HCT116 (cell line): ENCODE measurements around the gene EML2. TPM values are rescaled to one million over a fixed set of nuclear protein-coding genes. Genes with fewer than 3 reads are reported as not detected.

Experiments
- ATAC-seq: fragments of 200-7000 bp; cut with Tn5 transposase; 2 replicates; pipeline ENCODE4 v1.9.1; 2020; ENCODE audit warnings: mild to moderate bottlenecking, moderate library complexity
- BruUV-seq: library from RNA; stranded (reverse); fragments of 400-500 nt; replicated peaks from 2 replicates; lab custom pipeline; 2021; lab: Mats Ljungman, UMichigan
- CTCF ChIA-PET: fragments of 300-600 bp; sonication (Branson Sonifier 250); formaldehyde crosslinking; loops from one replicate; lab custom pipeline; 2021; ENCODE audit warnings: antibody characterized with exemption; lab: Charles Lee
- POLR2A ChIA-PET: fragments of 300-600, 350-600 bp; sonication (Branson Sonifier 250); formaldehyde crosslinking; loops from one replicate; lab custom pipeline; 2021; ENCODE audit warnings: antibody characterized with exemption; lab: Charles Lee
- RAD21 ChIA-PET, 2 experiments: fragments of 300-600 bp; sonication (Branson Sonifier 250); formaldehyde crosslinking; loops; one replicate each; lab custom pipeline; 2023; ENCODE audit warnings: low total read pairs in 2 of 2; ENCODE audit not compliant: uncharacterized antibody in 2 of 2, unreplicated experiment in 2 of 2, low non-redundant PET in 1 of 2; lab: Charles Lee
- DNase-seq: peaks from one replicate; pipeline ENCODE4 v3.0.0-alpha.2; 2010; ENCODE audit warnings: low read depth, low spot score
- H2AFZ ChIP-seq: fragments of 200-600 bp; shearing (Covaris generic), sonication (generic); 2 replicates; pipeline ENCODE4 v1.6.1; 2017; ENCODE audit warnings: low read depth, mixed run types, mixed read lengths, antibody characterized with exemption, low read length; ENCODE audit not compliant: poor library complexity, severe bottlenecking
- H3K27ac ChIP-seq: 2 replicates; pipeline ENCODE4 v1.5.1; 2012; ENCODE audit warnings: low read depth, low read length
- H3K27me3 ChIP-seq: fragments of 200-600 bp; sonication (generic); 2 replicates; pipeline ENCODE4 v1.6.1; 2016; ENCODE audit warnings: mixed run types, low read length, mixed read lengths; ENCODE audit not compliant: insufficient read depth
- H3K36me3 ChIP-seq, 2 experiments: fragments of 200-500 bp in 1 of 2; fragments of 200-600 bp in 1 of 2; sonication (Bioruptor generic) in 1 of 2; sonication (generic) in 1 of 2; 2 replicates each; pipeline versions ENCODE4 v1.5.1 to v1.6.1; 2014 to 2016; ENCODE audit warnings: low read length in 2 of 2, inconsistent platforms in 1 of 2, mixed read lengths in 1 of 2, mixed run types in 1 of 2; ENCODE audit not compliant: insufficient read depth in 2 of 2, control insufficient read depth in 1 of 2
- H3K4me1 ChIP-seq, 2 experiments: fragments of 200-600 bp in 1 of 2; sonication (generic) in 1 of 2; 2 replicates each; pipeline versions ENCODE4 v1.5.1 to v1.6.1; 2012 to 2017; ENCODE audit warnings: low read length in 2 of 2, inconsistent platforms in 1 of 2, mild to moderate bottlenecking in 1 of 2, mixed read lengths in 1 of 2, mixed run types in 1 of 2, moderate library complexity in 1 of 2; ENCODE audit not compliant: insufficient read depth in 2 of 2, control insufficient read depth in 1 of 2
- H3K4me2 ChIP-seq: fragments of 200-600 bp; sonication (generic); 2 replicates; pipeline ENCODE4 v1.6.1; 2017; ENCODE audit warnings: mixed run types, low read length, mixed read lengths
- H3K4me3 ChIP-seq, 2 experiments: fragments of 200-600 bp in 1 of 2; sonication (generic) in 1 of 2; replicated peaks in 1 of 2; 2 replicates each; pipeline ENCODE4 v1.5.1; 2011 to 2016; ENCODE audit warnings: low read length in 2 of 2, control low read depth in 1 of 2, low read depth in 1 of 2, mild to moderate bottlenecking in 1 of 2, mixed read lengths in 1 of 2, mixed run types in 1 of 2
- H3K79me2 ChIP-seq: fragments of 200-600 bp; sonication (generic); 2 replicates; pipeline ENCODE4 v1.6.1; 2017; ENCODE audit warnings: mild to moderate bottlenecking, mixed run types, low read length, moderate library complexity, mixed read lengths; ENCODE audit not compliant: insufficient read depth
- H3K9ac ChIP-seq: fragments of 200-600 bp; sonication (generic); 2 replicates; pipeline ENCODE4 v1.6.1; 2016; ENCODE audit warnings: low read length, mixed read lengths
- H3K9me2 ChIP-seq: fragments of 200-600 bp; sonication (generic), shearing (Covaris generic); 2 replicates; pipeline ENCODE4 v1.6.1; 2017; ENCODE audit warnings: mixed run types, mild to moderate bottlenecking, moderate library complexity; ENCODE audit not compliant: insufficient read depth
- H3K9me3 ChIP-seq, 2 experiments: fragments of 200-500 bp in 1 of 2; fragments of 200-600 bp in 1 of 2; sonication (Bioruptor generic) in 1 of 2; sonication (generic) in 1 of 2; 2 replicates each; pipeline ENCODE4 v1.6.1; 2014 to 2017; ENCODE audit warnings: low read length in 2 of 2, mixed read lengths in 2 of 2, inconsistent platforms in 1 of 2, low read depth in 1 of 2, mild to moderate bottlenecking in 1 of 2, mixed run types in 1 of 2, moderate library complexity in 1 of 2; ENCODE audit not compliant: control insufficient read depth in 1 of 2, insufficient read depth in 1 of 2
- H4K20me1 ChIP-seq: fragments of 200-600 bp; sonication (generic), shearing (Covaris generic); 2 replicates; pipeline ENCODE4 v1.6.1; 2017; ENCODE audit warnings: mixed run types, mild to moderate bottlenecking, moderate library complexity; ENCODE audit not compliant: insufficient read depth
- CBX3 ChIP-seq: IDR thresholded peaks from 2 replicates; pipeline ENCODE4 v1.6.1; 2012; ENCODE audit warnings: low read depth
- CEBPB ChIP-seq: IDR thresholded peaks from 2 replicates; pipeline ENCODE4 v1.6.1; 2012; ENCODE audit warnings: low read depth
- EGR1 ChIP-seq: IDR thresholded peaks from 2 replicates; pipeline ENCODE4 v1.6.1; 2012; ENCODE audit warnings: low read depth
- FOSL1 ChIP-seq: IDR thresholded peaks from 2 replicates; pipeline ENCODE4 v1.6.1; 2012; ENCODE audit warnings: low read depth
- JUND ChIP-seq: IDR thresholded peaks from 2 replicates; pipeline ENCODE4 v1.6.1; 2012
- RAD21 ChIP-seq: IDR thresholded peaks from 2 replicates; pipeline ENCODE4 v1.6.1; 2012; ENCODE audit warnings: low read depth, mild to moderate bottlenecking
- REST ChIP-seq: IDR thresholded peaks from 2 replicates; pipeline ENCODE4 v1.6.1; 2012; ENCODE audit warnings: low read depth
- SIN3A ChIP-seq: IDR thresholded peaks from 2 replicates; pipeline ENCODE4 v1.6.1; 2012; ENCODE audit warnings: low read depth
- SP1 ChIP-seq: IDR thresholded peaks from 2 replicates; pipeline ENCODE4 v1.6.1; 2012; ENCODE audit warnings: low read depth
- SRF ChIP-seq: IDR thresholded peaks from 2 replicates; pipeline ENCODE4 v1.6.1; 2012; ENCODE audit warnings: low read depth
- TCF7L2 ChIP-seq: IDR thresholded peaks from 2 replicates; pipeline ENCODE4 v1.7.0; 2011; ENCODE audit warnings: borderline replicate concordance, inconsistent platforms; ENCODE audit not compliant: insufficient read depth, insufficient read length; ENCODE audit errors: extremely low read depth
- ZFX ChIP-seq: fragments of 450-650 bp; IDR thresholded peaks from 2 replicates; pipeline ENCODE4 v1.6.1; 2017
- intact Hi-C: fragments of 100-400 bp; cut with micrococcal nuclease; formaldehyde crosslinking; loops from 2 replicates; pipeline ENCODE4 v1.10.0; 2022
- total RNA-seq: library from RNA; stranded (reverse); gene quantifications from one replicate; pipeline ENCODE4 v1.2.1, GENCODE V29; 2021; ENCODE audit not compliant: unreplicated experiment
- TF ChIP-seq, protein P1 (sequence below): IDR thresholded peaks from 2 replicates; pipeline ENCODE4 v1.6.1; 2012
- TF ChIP-seq, protein P2 (sequence below): IDR thresholded peaks from 2 replicates; pipeline ENCODE4 v1.6.1; 2012
- TF ChIP-seq, protein P3 (sequence below): IDR thresholded peaks from 2 replicates; pipeline ENCODE4 v1.6.1; 2011; ENCODE audit warnings: mild to moderate bottlenecking, low read length, moderate library complexity; ENCODE audit not compliant: insufficient replicate concordance; ENCODE audit errors: extremely low read depth

EML2 gene
- total RNA-seq, 1 experiment from 2014 or later, result 131 TPM

DNA sequence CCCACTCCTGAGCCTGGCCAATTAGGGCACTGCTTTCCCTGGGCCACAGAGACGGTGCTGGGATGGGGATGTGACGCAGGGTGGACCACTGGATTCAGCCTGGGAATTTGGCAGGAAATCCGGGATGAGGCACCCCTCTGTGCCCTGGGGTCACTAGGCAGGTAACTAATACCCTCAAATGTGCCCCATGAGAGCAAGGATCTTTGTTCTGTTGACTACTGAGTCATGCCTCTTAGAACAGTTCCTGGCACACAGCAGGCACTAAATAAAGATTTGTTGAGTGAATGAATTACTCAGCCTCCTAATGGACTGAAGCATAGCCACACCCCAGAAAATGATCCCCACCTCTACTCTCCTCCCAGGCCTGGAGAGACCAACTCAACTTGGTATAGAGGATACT lies 70.5 kb downstream of the EML2 start:
- H3K9me3 ChIP-seq, result no peaks in the 10 kb centered on the region
- peak overlapping the region; percentile 25 for H3K27ac ChIP-seq
- no peaks in the 10 kb centered on the region for H3K9me2 ChIP-seq
- no peaks in the 10 kb centered on the region for H4K20me1 ChIP-seq
- no peaks in the 10 kb centered on the region for H3K36me3 ChIP-seq
- H3K4me2 ChIP-seq, result peak overlapping the region; percentile 60
- CTCF ChIA-PET, result interaction anchor here (1.0 kb wide), 1 partner anchor 11 kb away, joined by 5 read pairs; no protein-coding TSS in a partner anchor
- H3K4me3 ChIP-seq, result no peak overlapping the region; a peak in 1 of 4 replicates
- no TSS peak for BruUV-seq
- DNase-seq (peak; percentile 41), ATAC-seq (peak; percentile 78)
- H3K27me3 ChIP-seq, result no peaks in the 10 kb centered on the region
- peaks cover 14 to 33% of the 10 kb centered on the region in 2 experiments for H3K4me1 ChIP-seq
- TF ChIP-seq JUND (peak; percentile 50), FOSL1 (peak; percentile 64), CBX3 (peak; percentile 44; the same call in 1 of the 2 replicates), SP1 (peak; percentile 53)
- TF ChIP-seq, protein P1, sequence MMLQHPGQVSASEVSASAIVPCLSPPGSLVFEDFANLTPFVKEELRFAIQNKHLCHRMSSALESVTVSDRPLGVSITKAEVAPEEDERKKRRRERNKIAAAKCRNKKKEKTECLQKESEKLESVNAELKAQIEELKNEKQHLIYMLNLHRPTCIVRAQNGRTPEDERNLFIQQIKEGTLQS, result no peak
- RAD21 ChIA-PET, result no interaction called here
- peaks cover 30% of the 10 kb centered on the region; the same call in 1 of the 2 replicates for H3K79me2 ChIP-seq
- intact Hi-C loops, result no loop called here
- H3K9ac ChIP-seq, result peak overlapping the region; percentile 36
- POLR2A ChIA-PET, result no interaction called here
- no peak overlapping the region for H2AFZ ChIP-seq

- H3K9me2 ChIP-seq, result no peaks in the 10 kb centered on the region
- no peak overlapping the region for H2AFZ ChIP-seq
- DNase-seq (no peak), ATAC-seq (no peak)
- no peak overlapping the region for H3K4me3 ChIP-seq
- H3K9ac ChIP-seq, result no peak overlapping the region
- no peaks in the 10 kb centered on the region for H3K9me3 ChIP-seq
- H3K36me3 ChIP-seq, result no peaks in the 10 kb centered on the region
- no peaks in the 10 kb centered on the region for H4K20me1 ChIP-seq
- H3K27me3 ChIP-seq, result no peaks in the 10 kb centered on the region
- intact Hi-C loops, result no loop called here
- ChIA-PET CTCF (interaction anchor here (0.7 to 2.3 kb wide), 2 partner anchors 9 to 82 kb away, joined by 3 to 12 read pairs; no protein-coding TSS in a partner anchor), RAD21 (no interaction called here), POLR2A (no interaction called here)
- no peak overlapping the region for H3K4me2 ChIP-seq
- peaks cover 17 to 33% of the 10 kb centered on the region in 2 experiments for H3K4me1 ChIP-seq
- H3K27ac ChIP-seq, result no peak overlapping the region
- H3K79me2 ChIP-seq, result peaks cover 20% of the 10 kb centered on the region; the same call in 1 of the 2 replicates
- BruUV-seq, result no TSS peak
- TF ChIP-seq SIN3A, result no peak
- no peak for TF ChIP-seq JUND
- TF ChIP-seq CEBPB, result no peak
- no peak for TF ChIP-seq SRF
- no peak for TF ChIP-seq FOSL1
- TF ChIP-seq SP1, result no peak
- TF ChIP-seq, protein P1, result no peak
- TF ChIP-seq, protein P2, sequence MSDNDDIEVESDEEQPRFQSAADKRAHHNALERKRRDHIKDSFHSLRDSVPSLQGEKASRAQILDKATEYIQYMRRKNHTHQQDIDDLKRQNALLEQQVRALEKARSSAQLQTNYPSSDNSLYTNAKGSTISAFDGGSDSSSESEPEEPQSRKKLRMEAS, result no peak
- no peak for TF ChIP-seq EGR1
- TF ChIP-seq ZFX, result no peak
- TF ChIP-seq TCF7L2, result no peak
- TF ChIP-seq REST, result no peak
- no peak for TF ChIP-seq RAD21
- TF ChIP-seq, protein P3, sequence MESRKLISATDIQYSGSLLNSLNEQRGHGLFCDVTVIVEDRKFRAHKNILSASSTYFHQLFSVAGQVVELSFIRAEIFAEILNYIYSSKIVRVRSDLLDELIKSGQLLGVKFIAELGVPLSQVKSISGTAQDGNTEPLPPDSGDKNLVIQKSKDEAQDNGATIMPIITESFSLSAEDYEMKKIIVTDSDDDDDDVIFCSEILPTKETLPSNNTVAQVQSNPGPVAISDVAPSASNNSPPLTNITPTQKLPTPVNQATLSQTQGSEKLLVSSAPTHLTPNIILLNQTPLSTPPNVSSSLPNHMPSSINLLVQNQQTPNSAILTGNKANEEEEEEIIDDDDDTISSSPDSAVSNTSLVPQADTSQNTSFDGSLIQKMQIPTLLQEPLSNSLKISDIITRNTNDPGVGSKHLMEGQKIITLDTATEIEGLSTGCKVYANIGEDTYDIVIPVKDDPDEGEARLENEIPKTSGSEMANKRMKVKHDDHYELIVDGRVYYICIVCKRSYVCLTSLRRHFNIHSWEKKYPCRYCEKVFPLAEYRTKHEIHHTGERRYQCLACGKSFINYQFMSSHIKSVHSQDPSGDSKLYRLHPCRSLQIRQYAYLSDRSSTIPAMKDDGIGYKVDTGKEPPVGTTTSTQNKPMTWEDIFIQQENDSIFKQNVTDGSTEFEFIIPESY, result no peak
These were observed 71.6 kb downstream of the EML2 start for GRCh38 chr19:45567609-45568008.
